RWPE1 (cell line): ENCODE results near the gene VARS2.
"Not testable (repeated sequence)": the region's sequence is repeated elsewhere in the genome, so short reads cannot be mapped to it uniquely, and the experiment has no call there.

Experiments
- CTCF ChIA-PET: fragments of 350-600 bp; sonication (Branson Sonifier 250); formaldehyde crosslinking; extraction: SDS; loops from one replicate; lab custom pipeline; 2021; lab: Yijun Ruan, JAX
- POLR2A ChIA-PET: fragments of 400-600 bp; formaldehyde crosslinking; extraction: SDS; loops from one replicate; lab custom pipeline; 2020; ENCODE audit warnings: antibody characterized with exemption; ENCODE audit not compliant: low non-redundant PET; lab: Yijun Ruan, JAX
- DNase-seq: peaks from one replicate; pipeline ENCODE4 v3.0.0; 2012; ENCODE audit warnings: low spot score
- H3K27ac ChIP-seq: fragments of 450-650 bp; 2 replicates; pipeline ENCODE4 v1.5.1; 2017
- TF ChIP-seq, protein P1 (sequence below): fragments of 450-650 bp; conservative IDR thresholded peaks from 2 replicates; pipeline ENCODE4 v1.5.1; 2017; ENCODE audit warnings: low read depth, mild to moderate bottlenecking

VARS2 gene

DNA sequence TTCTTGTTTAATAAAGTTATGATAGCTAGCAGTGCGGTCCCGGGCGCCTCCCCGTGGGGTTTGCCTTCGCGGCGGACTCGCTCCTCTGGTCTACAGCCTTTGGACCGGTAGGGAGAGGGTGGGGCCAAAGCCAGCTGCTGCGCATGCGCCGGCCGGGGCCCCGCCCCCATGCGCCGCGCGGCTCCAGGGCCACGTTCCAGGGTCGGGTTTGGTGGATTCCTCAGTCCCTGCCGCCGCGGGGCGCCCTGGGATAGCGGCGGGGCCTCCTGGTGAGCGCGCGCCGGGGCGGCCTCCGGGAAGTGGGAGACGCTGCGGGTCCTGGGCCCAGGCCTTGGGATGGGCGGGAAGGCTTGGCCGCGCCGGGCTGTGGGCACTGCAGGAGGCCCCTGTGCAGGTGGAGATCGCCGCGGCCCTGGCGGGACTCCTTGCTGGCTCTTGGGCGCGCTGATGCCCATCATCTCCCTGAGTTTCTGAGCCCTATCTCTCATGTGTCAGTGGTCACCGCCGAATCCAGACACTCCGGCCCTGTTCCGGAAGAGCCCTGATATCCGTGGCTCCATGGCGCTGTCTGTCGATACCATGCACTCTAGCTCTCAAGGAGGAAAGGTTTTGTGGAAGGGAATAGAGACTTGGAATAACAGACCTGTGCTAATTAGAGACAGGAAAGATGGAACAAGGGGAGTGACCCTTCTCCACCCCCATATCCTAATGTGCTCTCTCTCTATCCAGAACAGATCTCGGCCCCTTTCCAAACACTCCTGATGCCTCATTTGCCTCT is at the start of gene VARS2:
Gene VARS2, plus strand, starts transcription at position 163 of the 778 bp plus-strand sequence. Its CDS starts 599 bp downstream, at position 762.
- peak; percentile 96 for DNase-seq
- ChIA-PET CTCF (interaction anchor here (0.6 to 3.9 kb wide), 29 partner anchors 18 to 430 kb away, joined by 3 to 29 read pairs (median 4); partner anchors contain the start of gene DDR1), POLR2A (interaction anchor here (1.0 to 1.3 kb wide), 4 partner anchors 29 to 156 kb away, joined by 3 to 4 read pairs (median 3); no protein-coding TSS in a partner anchor)
- TF ChIP-seq, protein P1, sequence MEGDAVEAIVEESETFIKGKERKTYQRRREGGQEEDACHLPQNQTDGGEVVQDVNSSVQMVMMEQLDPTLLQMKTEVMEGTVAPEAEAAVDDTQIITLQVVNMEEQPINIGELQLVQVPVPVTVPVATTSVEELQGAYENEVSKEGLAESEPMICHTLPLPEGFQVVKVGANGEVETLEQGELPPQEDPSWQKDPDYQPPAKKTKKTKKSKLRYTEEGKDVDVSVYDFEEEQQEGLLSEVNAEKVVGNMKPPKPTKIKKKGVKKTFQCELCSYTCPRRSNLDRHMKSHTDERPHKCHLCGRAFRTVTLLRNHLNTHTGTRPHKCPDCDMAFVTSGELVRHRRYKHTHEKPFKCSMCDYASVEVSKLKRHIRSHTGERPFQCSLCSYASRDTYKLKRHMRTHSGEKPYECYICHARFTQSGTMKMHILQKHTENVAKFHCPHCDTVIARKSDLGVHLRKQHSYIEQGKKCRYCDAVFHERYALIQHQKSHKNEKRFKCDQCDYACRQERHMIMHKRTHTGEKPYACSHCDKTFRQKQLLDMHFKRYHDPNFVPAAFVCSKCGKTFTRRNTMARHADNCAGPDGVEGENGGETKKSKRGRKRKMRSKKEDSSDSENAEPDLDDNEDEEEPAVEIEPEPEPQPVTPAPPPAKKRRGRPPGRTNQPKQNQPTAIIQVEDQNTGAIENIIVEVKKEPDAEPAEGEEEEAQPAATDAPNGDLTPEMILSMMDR: peak; percentile 76
- peak within 1 kb of the TSS; percentile 87 for H3K27ac ChIP-seq

DNA sequence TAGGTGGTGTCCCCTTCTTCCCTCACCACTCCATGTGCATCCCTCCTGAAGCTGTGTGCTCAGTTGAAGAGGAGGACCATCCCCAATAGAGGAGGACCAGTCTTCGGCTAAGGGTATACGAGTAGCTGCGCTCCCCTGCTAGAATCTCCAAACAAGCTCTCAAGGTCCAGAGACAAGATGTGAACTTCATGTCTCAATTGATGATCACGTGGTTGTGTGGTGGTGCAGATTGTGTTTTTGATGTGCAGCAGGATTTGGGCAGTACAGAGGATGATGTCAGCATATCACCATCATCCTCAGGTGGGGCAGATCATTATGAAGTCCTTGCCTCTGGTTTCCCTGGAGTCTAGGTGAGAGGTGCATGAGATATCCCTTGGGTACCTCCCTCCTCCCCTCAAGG is 49.7 kb upstream of the VARS2 start:
- CTCF ChIA-PET: no interaction called here
- TF ChIP-seq, protein P1: no peak

DNA sequence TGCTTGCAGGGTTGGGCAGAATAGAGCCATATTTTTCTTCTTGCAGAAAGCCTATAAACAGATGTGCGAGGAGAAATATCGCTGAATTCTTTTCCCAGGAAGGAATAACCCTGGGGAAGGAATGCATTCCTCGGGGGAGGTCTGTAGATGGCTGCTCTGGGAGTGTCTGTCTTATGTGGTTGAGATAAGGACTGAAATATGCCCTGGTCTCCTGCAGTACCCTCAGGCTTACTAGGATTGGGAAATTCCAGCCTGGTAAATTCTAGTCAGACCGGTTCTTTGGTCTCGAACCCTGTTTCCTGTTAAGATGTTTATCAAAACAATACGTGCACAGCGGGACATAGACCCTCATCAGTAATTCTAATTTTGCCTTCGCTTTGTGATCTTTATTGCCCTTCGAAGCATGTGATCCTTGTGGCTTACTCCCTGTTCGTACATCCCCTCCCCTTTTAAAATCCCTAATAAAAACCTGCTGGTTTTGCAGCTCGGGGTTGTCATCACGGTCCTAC is 44.7 kb upstream of the VARS2 start:
- CTCF ChIA-PET, DNase-seq, H3K27ac ChIP-seq, POLR2A ChIA-PET: not testable (repeated sequence)

More for the DNA sequence above, 49.7 kb upstream of the VARS2 start:
- no peak for DNase-seq
- H3K27ac ChIP-seq: no peak overlapping the region
- POLR2A ChIA-PET: no interaction called here

DNA sequence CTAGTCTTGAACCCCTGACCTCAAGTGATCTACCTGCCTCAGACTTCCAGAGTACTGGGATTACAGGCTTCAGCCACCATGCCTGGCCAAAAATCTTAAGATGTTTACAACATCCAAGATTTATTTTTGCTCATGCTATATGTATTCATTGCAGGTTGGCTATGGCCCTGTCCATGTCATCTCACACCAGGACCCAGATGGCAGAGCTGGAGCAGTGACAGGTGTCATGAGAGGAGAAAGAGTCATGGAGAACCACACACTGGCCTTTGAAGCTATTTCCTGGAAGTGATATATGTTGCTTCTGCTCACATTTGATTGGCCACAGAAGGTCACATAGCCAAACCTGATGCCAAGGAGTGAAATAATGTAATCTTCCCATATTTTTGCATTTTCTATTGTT is 43.5 kb upstream of the VARS2 start:
- TF ChIP-seq, protein P1: no peak
- no peak overlapping the region for H3K27ac ChIP-seq
- DNase-seq: no peak
- POLR2A ChIA-PET: no interaction called here
- CTCF ChIA-PET: no interaction called here

DNA sequence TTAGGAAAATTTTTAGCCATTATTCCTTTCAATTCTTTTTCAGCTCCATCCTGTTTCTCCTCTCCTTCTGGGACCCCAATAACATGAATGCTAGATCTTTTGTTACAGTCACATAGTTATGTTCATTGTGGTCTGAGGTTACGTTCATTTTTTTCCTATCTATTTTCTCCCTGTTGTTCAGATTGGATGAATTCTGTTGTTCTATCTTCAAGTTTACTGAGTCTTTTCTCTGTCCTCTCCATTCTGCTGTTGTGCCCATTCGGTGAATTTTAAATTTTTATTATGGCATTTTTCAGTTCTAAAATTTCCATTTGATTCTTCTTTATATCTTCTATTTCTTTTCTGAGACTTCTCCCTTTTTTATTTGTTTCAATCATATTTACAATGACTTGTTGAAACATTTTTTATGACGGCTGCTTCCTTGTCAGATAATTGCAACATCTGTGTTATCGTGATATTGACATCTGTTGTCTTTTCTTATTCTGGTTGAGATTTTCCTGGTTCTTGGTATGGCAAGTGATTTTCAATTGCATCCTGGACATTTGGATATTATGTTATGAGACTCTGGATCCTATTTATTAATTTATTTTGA is 42.4 kb upstream of the VARS2 start:
- TF ChIP-seq, protein P1: no peak
- no peak for DNase-seq
- ChIA-PET POLR2A (no interaction called here), CTCF (no interaction called here)
- H3K27ac ChIP-seq: no peak overlapping the region

DNA sequence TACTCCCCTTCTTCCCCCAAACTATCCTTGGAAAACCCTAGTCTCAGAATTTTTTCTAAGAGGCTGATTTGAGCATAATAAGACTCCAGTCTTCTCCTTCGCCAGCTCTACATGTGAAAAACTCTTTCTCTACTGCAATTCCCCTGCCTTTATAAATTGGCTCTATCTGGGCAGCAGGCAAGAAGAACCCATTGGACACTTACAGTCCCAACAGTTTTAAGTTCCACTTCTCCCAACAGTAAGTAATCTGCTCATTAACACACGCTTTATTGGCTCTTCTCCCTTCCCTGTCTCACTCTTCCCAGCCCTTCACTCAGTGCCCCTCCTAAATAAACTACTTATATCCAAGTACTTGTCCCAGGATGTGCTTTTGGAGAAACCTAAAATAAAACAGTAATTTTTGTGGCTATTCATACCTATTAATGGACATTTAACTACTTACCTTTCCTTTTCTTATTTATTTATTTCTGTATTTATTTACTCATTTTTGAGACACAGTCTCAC is 40.8 kb upstream of the VARS2 start:
- TF ChIP-seq, protein P1: no peak
- ChIA-PET POLR2A (no interaction called here), CTCF (interaction anchor here (0.6 kb wide), 1 partner anchor 150 kb away, joined by 3 read pairs; no protein-coding TSS in a partner anchor)
- no peak overlapping the region for H3K27ac ChIP-seq
- DNase-seq: no peak

DNA sequence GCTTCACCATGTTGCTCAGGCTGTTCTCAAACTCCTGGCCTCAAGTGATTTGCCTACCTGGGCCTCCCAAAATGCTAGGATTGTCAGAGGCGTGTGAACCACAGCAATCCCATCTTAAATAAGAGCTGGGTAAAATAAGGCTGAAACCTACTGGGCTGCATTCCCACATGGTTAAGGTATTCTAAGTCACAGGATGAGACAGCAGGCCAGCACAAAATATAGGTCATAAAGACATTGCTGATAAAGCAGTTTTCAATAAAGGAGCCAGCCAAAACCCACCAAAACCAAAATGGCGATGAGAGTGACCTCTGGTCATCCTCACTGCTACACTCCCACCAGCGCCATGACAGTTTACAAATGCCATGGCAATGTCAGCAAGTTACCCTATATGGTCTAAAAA is 40.2 kb upstream of the VARS2 start:
- CTCF ChIA-PET: interaction anchor here (0.6 kb wide), 1 partner anchor 193 kb away, joined by 5 read pairs; no protein-coding TSS in a partner anchor
- DNase-seq, POLR2A ChIA-PET: not testable (repeated sequence)
- H3K27ac ChIP-seq: peak overlapping the region; percentile 24; the same call in 1 of the 2 replicates
